GM12878 (cell line): ENCODE measurements around the gene DCTN4. TPM values are rescaled to one million over a fixed set of nuclear protein-coding genes. Genes with fewer than 3 reads are reported as not detected.

ENCODE experiments used
- ATAC-seq: fragments of 200-7000 bp; cut with Tn5 transposase; 3 replicates; pipeline ENCODE4 v1.9.1; 2020; ENCODE audit warnings: mild to moderate bottlenecking, moderate library complexity
- BruUV-seq: library from RNA; stranded (reverse); fragments of 400-500 nt; replicated peaks from 2 replicates; lab custom pipeline; 2021; lab: Mats Ljungman, UMichigan
- CTCF ChIA-PET: fragments of 300-600 bp; sonication (Branson Sonifier 250); formaldehyde crosslinking; extraction: SDS; loops from one replicate; lab custom pipeline; 2021; ENCODE audit warnings: inconsistent platforms; lab: Yijun Ruan, JAX
- POLR2A ChIA-PET: fragments of 350-600 bp; formaldehyde crosslinking; extraction: SDS; loops from one replicate; lab custom pipeline; 2021; ENCODE audit warnings: inconsistent platforms; lab: Charles Lee
- RAD21 ChIA-PET: fragments of 300-600 bp; sonication (Branson Sonifier 250); formaldehyde crosslinking; loops from one replicate; lab custom pipeline; 2023; ENCODE audit warnings: antibody characterized with exemption; ENCODE audit not compliant: unreplicated experiment; lab: Charles Lee
- SMC1A ChIA-PET: fragments of 300-600 bp; sonication (Branson Sonifier 250); formaldehyde crosslinking; loops from one replicate; lab custom pipeline; 2023; ENCODE audit not compliant: unreplicated experiment, uncharacterized antibody; lab: Charles Lee
- DNase-seq: peaks from one replicate; pipeline ENCODE4 v3.0.0-alpha.2; 2011; ENCODE audit warnings: low read depth, low spot score
- FAIRE-seq: peaks from 3 replicates; lab custom pipeline; 2011; peaks lifted over from hg19 to GRCh38; lab: Jason Lieb, UNC
- H2AFZ ChIP-seq: 2 replicates; pipeline ENCODE4 v1.6.0; 2011; ENCODE audit warnings: low read depth, low read length, control low read depth; ENCODE audit not compliant: control insufficient read depth
- H3K27ac ChIP-seq: 2 replicates; pipeline ENCODE4 v1.5.1; 2011; ENCODE audit warnings: control low read depth; ENCODE audit not compliant: control insufficient read depth, insufficient read depth
- H3K27me3 ChIP-seq, 2 experiments: replicated peaks in 1 of 2; 2 replicates each; pipeline versions ENCODE4 v1.6.0 to v1.6.1; 2011; ENCODE audit warnings: low read length in 1 of 2; ENCODE audit not compliant: control insufficient read depth in 2 of 2, insufficient read depth in 2 of 2
- H3K36me3 ChIP-seq, 2 experiments: 2 replicates each; pipeline ENCODE4 v1.5.1; 2011; ENCODE audit warnings: low read length in 1 of 2; ENCODE audit not compliant: control insufficient read depth in 2 of 2, insufficient read depth in 2 of 2
- H3K4me1 ChIP-seq: 2 replicates; pipeline ENCODE4 v1.6.1; 2011; ENCODE audit warnings: mild to moderate bottlenecking, low read length, moderate library complexity, mixed read lengths; ENCODE audit not compliant: control insufficient read depth, insufficient read depth
- H3K4me2 ChIP-seq: 2 replicates; pipeline ENCODE4 v1.6.0; 2011; ENCODE audit warnings: control low read depth; ENCODE audit not compliant: control insufficient read depth, insufficient read depth
- H3K4me3 ChIP-seq: fragments of 200-600 bp; sonication (generic); 2 replicates; pipeline ENCODE4 v1.5.1; 2016
- H3K79me2 ChIP-seq: 2 replicates; pipeline ENCODE4 v1.6.0; 2011; ENCODE audit warnings: low read length; ENCODE audit not compliant: control insufficient read depth, insufficient read depth
- H3K9ac ChIP-seq: 2 replicates; pipeline ENCODE4 v1.8.0; 2011; ENCODE audit warnings: low read length, control low read depth, mixed read lengths; ENCODE audit not compliant: control insufficient read depth, insufficient read depth
- H3K9me3 ChIP-seq: replicated peaks from 3 replicates; pipeline ENCODE4 v1.5.1; 2011; ENCODE audit warnings: mild to moderate bottlenecking, low read length; ENCODE audit not compliant: control insufficient read depth, insufficient read depth
- H4K20me1 ChIP-seq: 2 replicates; pipeline ENCODE4 v1.6.0; 2011; ENCODE audit not compliant: control insufficient read depth, insufficient read depth
- BCL11A ChIP-seq: IDR thresholded peaks from 2 replicates; pipeline ENCODE4 v1.6.1; 2011; ENCODE audit warnings: low read depth, low read length
- BRCA1 ChIP-seq: IDR thresholded peaks from 2 replicates; pipeline ENCODE4 v1.6.1; 2011; ENCODE audit warnings: low read depth, low read length, improper control_type of control experiment
- CHD1 ChIP-seq: IDR thresholded peaks from 2 replicates; pipeline ENCODE4 v1.6.1; 2012; ENCODE audit warnings: low read depth, low read length, improper control_type of control experiment
- IKZF1 ChIP-seq: fragments of 450-650 bp; conservative IDR thresholded peaks from 2 replicates; pipeline ENCODE4 v1.6.1; 2017; ENCODE audit warnings: antibody characterized with exemption, mild to moderate bottlenecking
- JUND ChIP-seq: IDR thresholded peaks from 2 replicates; pipeline ENCODE4 v1.6.1; 2012; ENCODE audit warnings: low read depth, mild to moderate bottlenecking, low read length, improper control_type of control experiment, moderate library complexity
- MYB ChIP-seq: fragments of 150-350 bp; IDR thresholded peaks from 2 replicates; pipeline ENCODE4 v1.6.1; 2014; ENCODE audit warnings: mild to moderate bottlenecking, low read depth, low read length, borderline replicate concordance
- PKNOX1 ChIP-seq: fragments of 450-650 bp; IDR thresholded peaks from 2 replicates; pipeline ENCODE4 v1.6.1; 2016; ENCODE audit warnings: mild to moderate bottlenecking
- POLR2A ChIP-seq: IDR thresholded peaks from 2 replicates; pipeline ENCODE4 v1.6.1; 2011; ENCODE audit warnings: low read depth, mild to moderate bottlenecking, low read length
- RAD51 ChIP-seq: fragments of 450-650 bp; IDR thresholded peaks from 2 replicates; pipeline ENCODE4 v1.6.1; 2016; ENCODE audit warnings: moderate library complexity, mild to moderate bottlenecking, inconsistent platforms
- RELB ChIP-seq: fragments of 450-650 bp; IDR thresholded peaks from 2 replicates; pipeline ENCODE4 v1.6.1; 2017; ENCODE audit warnings: low read depth, mild to moderate bottlenecking, moderate library complexity
- TCF12 ChIP-seq: IDR thresholded peaks from 2 replicates; pipeline ENCODE4 v1.6.1; 2011; ENCODE audit warnings: low read depth, mild to moderate bottlenecking, low read length
- USF1 ChIP-seq: IDR thresholded peaks from 2 replicates; pipeline ENCODE4 v1.6.1; 2011; ENCODE audit warnings: borderline replicate concordance, low read depth, mild to moderate bottlenecking, moderate library complexity, mixed read lengths, low read length; ENCODE audit not compliant: insufficient read depth; ENCODE audit errors: extremely low read length
- ZNF217 ChIP-seq: fragments of 450-650 bp; IDR thresholded peaks from 2 replicates; pipeline ENCODE4 v1.6.1; 2017; ENCODE audit warnings: antibody characterized with exemption, mild to moderate bottlenecking
- WGBS: methylation state at CpG from one replicate; pipeline ENCODE4 v1.1.6; 2016; ENCODE audit warnings: low lambda C conversion rate; ENCODE audit not compliant: insufficient replicate concordance, insufficient coverage; ENCODE audit errors: missing lambda C conversion rate; 5-methylcytosine and 5-hydroxymethylcytosine counted together
- in situ Hi-C: fragments of 300-500 bp; cut with MboI; formaldehyde crosslinking; loops from 9 replicates; pipeline ENCODE4 v1.14.3; 2018; ENCODE audit warnings: mixed read lengths
- intact Hi-C: fragments of 100-400 bp; cut with micrococcal nuclease; formaldehyde crosslinking; loops from one replicate; pipeline ENCODE4 v1.14.2; 2022; ENCODE audit not compliant: unreplicated experiment
- polyA plus RNA-seq, 11 experiments: library from polyadenylated mRNA; depleted of rRNA in 4 of 11; unstranded in 6 of 11; stranded (reverse) in 5 of 11; fragments of >200 nt; fragmentation: Nextera tagmentation in 4 of 11; fragmentation: Illumina TruSeq in 1 of 11; extraction: Ambion mirVana in 4 of 11; extraction: Trizol in 1 of 11; gene quantifications; 1 replicate in 1 of 11; 2 replicates in 10 of 11; pipeline versions ENCODE4 v1.2.1 to v1.2.3, GENCODE V29; 2011 to 2016; ENCODE audit warnings: inconsistent platforms in 2 of 11, missing spikeins in 2 of 11, low read depth in 1 of 11
- total RNA-seq, 4 experiments: library from RNA; depleted of rRNA in 3 of 4; stranded (reverse); fragments of >200 nt in 3 of 4; fragmentation: Illumina TruSeq in 1 of 4; extraction: Trizol in 1 of 4; gene quantifications; 2 replicates each; pipeline versions ENCODE4 v1.2.1 to v1.2.3, GENCODE V29; 2013 to 2021
- TF ChIP-seq, protein P1 (sequence below): IDR thresholded peaks from 2 replicates; pipeline ENCODE4 v1.6.1; 2012; ENCODE audit warnings: low read length, inconsistent platforms
- TF ChIP-seq, protein P2 (sequence below): fragments of 450-650 bp; IDR thresholded peaks from 2 replicates; pipeline ENCODE4 v1.6.1; 2017; ENCODE audit warnings: mild to moderate bottlenecking, moderate library complexity

DCTN4 gene
- total and polyA plus RNA-seq, 10 of the 15 experiments (the other 5 are each of a cell fraction or from before 2014, with no cell fraction given) = 7.6 to 27.8 (median 18.0) TPM

DNA sequence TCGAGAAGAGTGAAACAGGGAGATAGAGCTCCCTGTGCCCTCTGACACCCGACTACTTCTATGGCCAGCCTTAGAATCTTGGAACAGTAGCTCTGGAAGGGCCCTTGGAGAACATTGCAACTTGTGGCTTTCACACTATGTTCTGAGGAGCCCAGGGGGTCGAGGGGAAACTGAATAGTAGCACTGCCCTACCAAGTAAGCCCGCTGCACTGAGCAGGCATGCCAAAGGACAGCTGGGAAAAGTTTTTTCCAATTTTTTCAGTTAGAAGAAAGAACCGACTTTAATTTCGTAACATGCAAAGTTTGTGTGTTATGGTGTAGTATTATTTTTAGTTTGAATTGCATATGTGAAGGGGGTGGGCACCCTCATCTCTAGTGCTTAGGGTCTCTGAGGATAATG, 30.6 kb upstream of the DCTN4 start:
- Histone ChIP-seq H3K4me2 (peak overlapping the region; percentile 95), H4K20me1 (no peaks in the 10 kb centered on the region), H3K9me3 (peaks cover 4% of the 10 kb centered on the region; the same call in 2 of the 3 replicates), H3K4me1 (peaks cover 22% of the 10 kb centered on the region), H3K9ac (no peak overlapping the region), H3K27me3 (no peaks in the 10 kb centered on the region), H3K4me3 (0 out of 2 replicates have a peak overlapping the region, but pooled peaks have one; percentile 31), H3K27ac (peak overlapping the region; percentile 60), H2AFZ (peak overlapping the region; percentile 29; the same call in 1 of the 2 replicates), H3K36me3 (no peaks in the 10 kb centered on the region), H3K79me2 (peaks cover 45% of the 10 kb centered on the region)
- ChIA-PET RAD21 (interaction anchor here (0.7 to 1.1 kb wide), 3 partner anchors 9 to 55 kb away, joined by 3 read pairs; partner anchors contain the start of gene SMIM3), CTCF (interaction anchor here (0.7 to 2.4 kb wide), 5 partner anchors 10 to 229 kb away, joined by 3 to 8 read pairs (median 6); partner anchors contain the start of genes IRGM and SMIM3), POLR2A (interaction anchor here (1.5 to 1.9 kb wide), 2 partner anchors 10 to 88 kb away, joined by 4 to 5 read pairs; partner anchors contain the start of gene RBM22), SMC1A (interaction anchor here (0.6 to 2.1 kb wide), 9 partner anchors 9 to 438 kb away, joined by 3 to 10 read pairs (median 3); partner anchors contain the start of gene SMIM3)
- no peak for DNase-seq
- 61% methylated on average over 6 of the region's 6 CpGs for WGBS
- ATAC-seq = no peak
- intact Hi-C loops (loop anchor here (10.0 kb wide), 2 partner anchors 305 to 465 kb away; partner anchors contain the start of gene GM2A), in situ Hi-C loops (no loop called here)
- no TSS peak for BruUV-seq
- FAIRE-seq = no peak
- TF ChIP-seq MYB (no peak), TCF12 (no peak), JUND (no peak), BRCA1 (no peak), RAD51 (no peak), CHD1 (no peak), BCL11A (no peak), USF1 (no peak), POLR2A (no peak), IKZF1 (no peak), RELB (no peak), ZNF217 (no peak), PKNOX1 (no peak)
- TF ChIP-seq, protein P1, sequence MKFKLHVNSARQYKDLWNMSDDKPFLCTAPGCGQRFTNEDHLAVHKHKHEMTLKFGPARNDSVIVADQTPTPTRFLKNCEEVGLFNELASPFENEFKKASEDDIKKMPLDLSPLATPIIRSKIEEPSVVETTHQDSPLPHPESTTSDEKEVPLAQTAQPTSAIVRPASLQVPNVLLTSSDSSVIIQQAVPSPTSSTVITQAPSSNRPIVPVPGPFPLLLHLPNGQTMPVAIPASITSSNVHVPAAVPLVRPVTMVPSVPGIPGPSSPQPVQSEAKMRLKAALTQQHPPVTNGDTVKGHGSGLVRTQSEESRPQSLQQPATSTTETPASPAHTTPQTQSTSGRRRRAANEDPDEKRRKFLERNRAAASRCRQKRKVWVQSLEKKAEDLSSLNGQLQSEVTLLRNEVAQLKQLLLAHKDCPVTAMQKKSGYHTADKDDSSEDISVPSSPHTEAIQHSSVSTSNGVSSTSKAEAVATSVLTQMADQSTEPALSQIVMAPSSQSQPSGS = no peak
- TF ChIP-seq, protein P2, sequence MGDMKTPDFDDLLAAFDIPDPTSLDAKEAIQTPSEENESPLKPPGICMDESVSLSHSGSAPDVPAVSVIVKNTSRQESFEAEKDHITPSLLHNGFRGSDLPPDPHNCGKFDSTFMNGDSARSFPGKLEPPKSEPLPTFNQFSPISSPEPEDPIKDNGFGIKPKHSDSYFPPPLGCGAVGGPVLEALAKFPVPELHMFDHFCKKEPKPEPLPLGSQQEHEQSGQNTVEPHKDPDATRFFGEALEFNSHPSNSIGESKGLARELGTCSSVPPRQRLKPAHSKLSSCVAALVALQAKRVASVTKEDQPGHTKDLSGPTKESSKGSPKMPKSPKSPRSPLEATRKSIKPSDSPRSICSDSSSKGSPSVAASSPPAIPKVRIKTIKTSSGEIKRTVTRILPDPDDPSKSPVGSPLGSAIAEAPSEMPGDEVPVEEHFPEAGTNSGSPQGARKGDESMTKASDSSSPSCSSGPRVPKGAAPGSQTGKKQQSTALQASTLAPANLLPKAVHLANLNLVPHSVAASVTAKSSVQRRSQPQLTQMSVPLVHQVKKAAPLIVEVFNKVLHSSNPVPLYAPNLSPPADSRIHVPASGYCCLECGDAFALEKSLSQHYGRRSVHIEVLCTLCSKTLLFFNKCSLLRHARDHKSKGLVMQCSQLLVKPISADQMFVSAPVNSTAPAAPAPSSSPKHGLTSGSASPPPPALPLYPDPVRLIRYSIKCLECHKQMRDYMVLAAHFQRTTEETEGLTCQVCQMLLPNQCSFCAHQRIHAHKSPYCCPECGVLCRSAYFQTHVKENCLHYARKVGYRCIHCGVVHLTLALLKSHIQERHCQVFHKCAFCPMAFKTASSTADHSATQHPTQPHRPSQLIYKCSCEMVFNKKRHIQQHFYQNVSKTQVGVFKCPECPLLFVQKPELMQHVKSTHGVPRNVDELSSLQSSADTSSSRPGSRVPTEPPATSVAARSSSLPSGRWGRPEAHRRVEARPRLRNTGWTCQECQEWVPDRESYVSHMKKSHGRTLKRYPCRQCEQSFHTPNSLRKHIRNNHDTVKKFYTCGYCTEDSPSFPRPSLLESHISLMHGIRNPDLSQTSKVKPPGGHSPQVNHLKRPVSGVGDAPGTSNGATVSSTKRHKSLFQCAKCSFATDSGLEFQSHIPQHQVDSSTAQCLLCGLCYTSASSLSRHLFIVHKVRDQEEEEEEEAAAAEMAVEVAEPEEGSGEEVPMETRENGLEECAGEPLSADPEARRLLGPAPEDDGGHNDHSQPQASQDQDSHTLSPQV = no peak
